EL (cell line): ENCODE data around the gene MTFMT.

ENCODE experiments used
- DNase-seq: peaks from one replicate; pipeline ENCODE4 v3.0.0-alpha.2; 2016

Gene MTFMT

DNA sequence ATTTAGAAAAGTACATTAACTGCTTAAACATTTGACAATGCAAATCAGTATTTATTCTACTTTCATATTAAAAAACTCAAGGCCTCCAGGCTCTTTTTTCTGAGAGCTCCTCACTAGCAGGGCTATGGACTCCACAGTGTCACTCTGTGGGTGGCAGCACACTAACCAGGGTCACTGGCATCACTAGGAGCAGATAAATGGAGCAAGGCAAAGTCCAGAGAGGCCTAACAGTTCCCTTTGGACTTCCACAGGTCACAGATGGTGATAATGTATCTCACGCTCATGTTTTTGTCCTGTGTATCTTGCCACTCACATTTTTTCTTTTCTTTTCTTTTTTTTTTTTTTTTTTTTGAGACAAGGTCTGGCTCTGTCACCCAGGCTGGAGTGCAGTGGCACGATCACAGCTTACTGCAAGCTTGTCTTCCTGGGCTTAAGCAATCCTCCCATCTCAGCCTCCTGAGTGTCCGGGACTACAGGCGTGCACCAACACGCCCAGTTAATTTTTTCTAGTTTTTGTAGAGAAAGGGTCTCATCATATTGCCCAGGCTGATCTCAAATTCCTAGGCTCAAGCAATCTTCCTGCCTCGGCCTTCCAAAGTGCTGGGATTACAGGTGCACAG, 47.5 kb downstream of the MTFMT start:
- no peak for DNase-seq

DNA sequence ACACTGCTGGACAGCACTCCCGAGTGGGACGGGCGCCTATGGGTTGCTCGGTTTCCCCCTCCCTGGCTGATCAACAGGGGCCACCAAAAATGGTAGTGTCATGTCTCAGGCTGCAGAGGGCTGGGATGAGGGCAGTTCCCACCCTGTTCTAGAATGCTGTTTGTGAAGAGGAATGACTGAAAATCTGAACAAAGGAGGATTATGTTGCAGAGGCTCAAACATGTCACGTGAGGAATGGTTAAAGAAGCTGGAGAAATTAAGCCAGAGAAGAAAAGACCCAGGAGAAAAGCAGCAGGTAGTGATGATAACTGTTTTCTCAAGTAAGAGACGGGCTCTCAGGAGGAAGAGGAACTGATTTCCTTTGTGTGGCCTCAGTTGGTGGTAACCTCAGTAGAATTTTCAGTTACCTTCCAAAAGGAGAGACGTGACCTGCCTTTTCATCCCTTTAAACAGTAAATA, 50.2 kb downstream of the MTFMT start:
- no peak for DNase-seq

DNA sequence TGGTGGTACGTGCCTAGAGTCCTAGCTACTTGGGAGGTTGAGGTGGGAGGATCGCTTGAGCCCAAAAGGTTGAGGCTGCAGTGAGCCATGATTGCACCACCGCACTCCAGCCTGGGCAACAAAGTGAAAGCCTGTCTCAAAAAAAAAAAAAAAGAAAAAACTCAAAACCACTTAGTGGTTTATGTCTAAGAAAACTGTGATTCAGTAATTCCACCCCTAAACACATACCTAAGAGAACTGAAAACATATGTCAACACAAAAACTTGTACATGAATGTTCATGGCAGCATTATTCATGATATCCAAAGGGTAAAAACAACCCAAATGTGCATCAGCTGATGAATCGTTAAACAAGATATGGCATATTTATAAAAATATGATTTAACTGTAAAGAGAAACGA, 54.0 kb downstream of the MTFMT start:
- no peak for DNase-seq

DNA sequence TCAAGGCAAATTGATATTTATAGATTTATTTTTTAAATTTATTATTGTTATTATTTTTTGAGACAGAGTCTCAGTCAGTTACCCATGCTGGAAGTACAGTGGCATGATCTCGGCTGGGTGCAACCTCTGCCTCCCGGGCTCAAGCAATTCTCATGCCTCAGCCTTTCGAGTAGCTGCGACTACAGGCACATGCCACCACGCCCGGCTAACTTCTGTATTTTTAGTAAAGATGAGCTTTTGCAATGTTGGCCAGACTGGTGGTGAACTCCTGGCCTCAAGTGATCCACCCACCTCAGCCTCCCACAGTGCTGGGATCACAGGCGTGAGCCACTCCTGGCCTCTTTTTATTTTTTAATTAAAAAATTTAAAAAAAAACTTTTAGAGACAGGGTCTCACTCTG, 58.7 kb downstream of the MTFMT start:
- DNase-seq = no peak

DNA sequence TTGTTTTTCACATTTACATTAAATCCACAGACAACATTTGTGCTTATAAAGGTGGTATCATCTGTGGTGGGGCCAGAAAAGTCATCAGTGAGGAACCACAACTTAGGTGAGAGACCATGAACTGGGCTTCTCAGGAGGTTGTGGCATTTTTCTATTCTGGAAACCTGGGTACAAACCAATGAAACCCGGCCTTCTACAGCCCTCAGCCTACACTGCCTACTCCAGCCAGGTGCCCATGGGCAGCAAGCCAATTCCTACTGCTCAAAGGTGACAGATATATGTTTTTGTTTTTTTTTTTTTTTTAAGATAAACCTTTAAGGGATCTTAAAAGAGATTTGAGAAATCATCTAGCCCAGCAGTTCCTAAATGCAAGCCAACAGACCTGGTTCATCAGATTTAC, 60.0 kb downstream of the MTFMT start:
- no peak for DNase-seq

DNA sequence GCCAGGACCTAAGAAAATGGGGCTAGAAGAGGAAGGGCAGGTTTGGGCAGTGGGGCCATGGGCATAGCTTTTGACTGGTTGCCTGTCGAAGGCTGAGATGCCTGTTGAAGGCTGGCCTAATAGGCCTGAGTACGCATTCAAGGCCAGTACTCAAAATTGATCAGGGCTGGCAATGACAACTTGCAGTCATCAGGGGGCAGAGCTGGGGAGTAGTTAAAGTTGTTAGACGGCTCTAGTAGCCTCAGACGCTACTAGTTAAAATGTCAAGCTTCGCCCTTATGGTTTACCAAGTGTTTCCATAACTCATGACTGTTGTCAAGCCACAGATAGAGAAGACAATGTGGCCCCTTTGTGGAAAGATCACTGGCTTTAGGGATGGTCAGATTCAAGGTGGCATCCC, 68.4 kb downstream of the MTFMT start:
- DNase-seq = no peak

DNA sequence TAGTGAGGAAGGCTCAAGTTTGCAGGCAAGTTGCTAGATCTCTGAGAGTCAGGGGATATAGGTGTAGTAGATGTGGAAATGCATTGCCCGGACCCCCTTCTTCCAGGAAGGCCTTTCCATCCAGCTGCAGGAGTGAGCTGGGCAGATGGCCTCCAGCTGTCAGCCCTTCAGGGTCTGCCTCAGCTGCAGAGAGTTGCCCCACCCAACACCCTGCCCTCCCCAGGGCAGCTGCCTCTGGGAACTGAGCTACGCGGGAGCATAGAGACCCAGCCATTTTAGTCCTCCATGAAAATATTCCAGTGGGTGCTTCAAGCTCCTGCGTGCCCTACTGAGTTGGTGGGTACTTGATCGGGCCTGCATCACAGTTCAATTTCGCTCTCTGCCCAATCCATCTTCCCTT, 69.3 kb downstream of the MTFMT start:
- DNase-seq = no peak

DNA sequence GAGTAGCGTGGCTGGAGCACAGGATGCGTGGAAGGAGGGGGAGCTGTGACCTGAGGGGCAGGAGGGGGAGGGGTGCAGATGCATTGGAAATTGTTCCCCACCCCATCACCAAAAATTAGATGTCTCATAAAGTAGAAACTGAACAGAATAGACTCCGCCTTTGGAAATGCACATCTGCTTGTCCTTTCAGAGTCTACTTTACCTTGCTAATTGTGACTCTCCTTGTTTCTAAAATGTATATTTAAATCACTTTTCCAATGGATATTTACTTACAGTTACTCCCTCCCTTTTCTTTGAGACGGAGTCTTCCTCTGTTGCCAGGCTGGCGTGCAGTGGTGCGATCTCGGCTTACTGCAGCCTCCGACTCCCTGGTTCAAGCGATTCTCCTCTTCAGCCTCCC, 70.3 kb downstream of the MTFMT start:
- DNase-seq = no peak

DNA sequence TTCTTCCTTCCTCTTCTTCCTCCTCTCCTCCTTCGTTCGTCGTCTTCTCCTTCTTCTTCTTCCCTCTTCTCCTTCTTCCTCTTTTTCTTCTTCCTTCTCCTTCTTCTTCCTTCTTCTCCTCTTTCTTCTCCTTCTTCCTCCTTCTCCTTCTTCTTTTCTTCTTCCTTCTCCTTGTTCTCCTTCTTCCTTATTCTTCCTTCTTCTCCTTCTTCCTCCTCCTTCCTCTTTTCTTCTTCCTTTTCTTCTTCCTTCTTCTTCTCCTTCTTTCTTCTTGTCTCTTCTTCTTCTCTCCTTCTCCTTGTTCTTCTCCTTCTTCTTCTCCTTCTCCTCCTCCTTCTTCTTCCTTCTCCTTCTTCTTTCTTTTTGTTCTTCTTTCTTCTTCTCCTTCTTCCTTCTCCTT, 75.0 kb downstream of the MTFMT start:
- no peak for DNase-seq

DNA sequence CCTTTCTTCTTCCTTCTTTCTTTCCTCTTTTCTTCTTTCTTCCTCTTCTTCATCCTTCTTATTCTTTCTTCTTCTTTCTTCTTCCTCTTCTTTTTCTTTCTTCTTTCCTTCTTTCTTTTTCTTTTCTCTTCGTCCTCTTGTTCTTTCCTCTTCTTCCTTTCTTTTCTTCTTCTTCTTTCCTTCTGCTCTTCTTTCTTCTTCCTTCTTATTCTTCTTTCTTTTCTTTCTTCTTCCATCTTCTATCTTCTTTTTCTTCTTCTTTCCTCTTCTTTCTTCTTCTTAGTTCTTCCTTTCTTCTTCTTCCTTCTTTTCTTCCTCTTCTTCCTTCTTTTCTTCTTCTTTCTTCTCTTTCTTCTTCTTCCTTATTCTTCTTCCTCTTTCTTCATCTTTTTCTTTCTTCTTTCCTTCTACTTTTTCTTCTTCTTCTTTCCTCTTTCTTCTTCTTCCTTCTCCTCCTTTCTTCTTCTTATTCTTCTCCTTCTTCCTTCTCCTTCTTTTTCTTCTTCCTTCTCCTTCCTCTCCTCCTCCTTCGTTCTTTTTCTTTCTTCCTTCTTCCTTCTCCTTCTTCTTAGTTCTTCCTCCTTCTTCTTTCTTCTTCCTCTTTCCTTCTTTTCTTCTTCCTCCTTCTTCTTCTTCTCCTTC, 77.5 kb downstream of the MTFMT start:
- DNase-seq = no peak
